IMR-90 (cell line): ENCODE measurements around the gene DAP3. TPM values are rescaled to one million over a fixed set of nuclear protein-coding genes. Genes with fewer than 3 reads are reported as not detected.
A peak's percentile ranks its signal among the peaks of the same experiment; 100 is the strongest.

Source experiments
- ATAC-seq: fragments of 200-7000 bp; cut with Tn5 transposase; 2 replicates; pipeline ENCODE4 v1.9.1; 2020; ENCODE audit warnings: low read depth, mild to moderate bottlenecking, moderate library complexity
- BruUV-seq: library from RNA; stranded (reverse); fragments of 400-500 nt; replicated peaks from 2 replicates; lab custom pipeline; 2021; lab: Mats Ljungman, UMichigan
- CTCF ChIA-PET: fragments of 300-600 bp; formaldehyde crosslinking; extraction: SDS; loops from one replicate; lab custom pipeline; 2021; ENCODE audit warnings: antibody characterized with exemption; lab: Yijun Ruan, JAX
- POLR2A ChIA-PET: fragments of 300-600 bp; sonication (Branson Sonifier 250); formaldehyde crosslinking; loops from one replicate; lab custom pipeline; 2022; ENCODE audit warnings: antibody characterized with exemption; ENCODE audit not compliant: unreplicated experiment; lab: Charles Lee
- DNase-seq: peaks from one replicate; pipeline ENCODE4 v3.0.0; 2013
- H2AFZ ChIP-seq: replicated peaks from 2 replicates; pipeline ENCODE3; 2013; ENCODE audit warnings: low read length, mild to moderate bottlenecking; ENCODE audit not compliant: poor library complexity
- H2AK5ac ChIP-seq: 2 replicates; pipeline ENCODE4 v1.6.1; 2013; ENCODE audit warnings: low read depth, low read length, inconsistent platforms
- H2AK9ac ChIP-seq: replicated peaks from 2 replicates; pipeline ENCODE3; 2013; ENCODE audit warnings: mild to moderate bottlenecking, low read depth, low read length, moderate library complexity; ENCODE audit not compliant: poor library complexity
- H2BK120ac ChIP-seq: 2 replicates; pipeline ENCODE4 v1.6.1; 2013; ENCODE audit warnings: low read depth, low read length, inconsistent platforms
- H2BK15ac ChIP-seq: 3 replicates; pipeline ENCODE4 v1.6.1; 2013; ENCODE audit warnings: low read depth, low read length, inconsistent platforms
- H2BK20ac ChIP-seq: 2 replicates; pipeline ENCODE4 v1.6.1; 2013; ENCODE audit warnings: low read depth, mild to moderate bottlenecking, inconsistent platforms, low read length, moderate library complexity
- H2BK5ac ChIP-seq: 2 replicates; pipeline ENCODE4 v1.6.1; 2013; ENCODE audit warnings: mild to moderate bottlenecking, low read depth, low read length, inconsistent platforms; ENCODE audit not compliant: poor library complexity, severe bottlenecking
- H3K14ac ChIP-seq: replicated peaks from 2 replicates; pipeline ENCODE4 v1.6.1; 2013; ENCODE audit warnings: low read depth, low read length, inconsistent platforms
- H3K18ac ChIP-seq: 2 replicates; pipeline ENCODE4 v1.6.1; 2013; ENCODE audit warnings: low read depth, low read length, control low read depth
- H3K23ac ChIP-seq: 2 replicates; pipeline ENCODE4 v1.6.1; 2013; ENCODE audit warnings: low read depth, low read length, inconsistent platforms
- H3K27ac ChIP-seq: 2 replicates; pipeline ENCODE4 v1.5.1; 2013; ENCODE audit warnings: mild to moderate bottlenecking, control low read depth, low read length; ENCODE audit not compliant: insufficient read depth
- H3K27me3 ChIP-seq: 2 replicates; pipeline ENCODE4 v1.6.1; 2013; ENCODE audit warnings: low read length; ENCODE audit not compliant: control insufficient read depth, insufficient read depth
- H3K36me3 ChIP-seq: 2 replicates; pipeline ENCODE4 v1.6.1; 2013; ENCODE audit warnings: low read length, mixed read lengths; ENCODE audit not compliant: control insufficient read depth, insufficient read depth
- H3K4ac ChIP-seq: 2 replicates; pipeline ENCODE4 v1.6.1; 2013; ENCODE audit warnings: low read depth, low read length, inconsistent platforms
- H3K4me1 ChIP-seq: 2 replicates; pipeline ENCODE4 v1.6.1; 2013; ENCODE audit warnings: low read length, mixed read lengths; ENCODE audit not compliant: control insufficient read depth, insufficient read depth
- H3K4me2 ChIP-seq: 2 replicates; pipeline ENCODE4 v1.6.1; 2013; ENCODE audit warnings: low read depth, mild to moderate bottlenecking, control low read depth, low read length, moderate library complexity
- H3K4me3 ChIP-seq: 2 replicates; pipeline ENCODE4 v1.5.1; 2013; ENCODE audit warnings: low read depth, mild to moderate bottlenecking, control low read depth, low read length, moderate library complexity; ENCODE audit not compliant: insufficient read depth
- H3K56ac ChIP-seq: 2 replicates; pipeline ENCODE4 v1.6.1; 2013; ENCODE audit warnings: low read length, inconsistent platforms; ENCODE audit not compliant: insufficient read depth; ENCODE audit errors: extremely low read depth
- H3K79me1 ChIP-seq, 2 experiments: 2 replicates each; pipeline ENCODE4 v1.6.1; 2013; ENCODE audit warnings: low read length in 2 of 2, inconsistent platforms in 1 of 2, low read depth in 1 of 2
- H3K9ac ChIP-seq: 2 replicates; pipeline ENCODE4 v1.6.1; 2013; ENCODE audit warnings: low read depth, low read length, control low read depth
- H3K9me1 ChIP-seq: 2 replicates; pipeline ENCODE4 v1.6.1; 2013; ENCODE audit warnings: low read length, inconsistent platforms; ENCODE audit not compliant: insufficient read depth
- H3K9me3 ChIP-seq: 2 replicates; pipeline ENCODE4 v1.6.1; 2013; ENCODE audit warnings: low read length; ENCODE audit not compliant: control insufficient read depth, insufficient read depth
- H4K20me1 ChIP-seq: 2 replicates; pipeline ENCODE4 v1.6.1; 2013; ENCODE audit warnings: low read length, inconsistent platforms; ENCODE audit not compliant: insufficient read depth
- H4K5ac ChIP-seq: 2 replicates; pipeline ENCODE4 v1.6.1; 2013; ENCODE audit warnings: mild to moderate bottlenecking, low read depth, low read length, control low read depth
- H4K8ac ChIP-seq, 2 experiments: 2 replicates each; pipeline ENCODE4 v1.6.1; 2013; ENCODE audit warnings: low read depth in 2 of 2, low read length in 2 of 2, control low read depth in 1 of 2, inconsistent platforms in 1 of 2
- H4K91ac ChIP-seq: 2 replicates; pipeline ENCODE4 v1.6.1; 2013; ENCODE audit warnings: low read depth, low read length, inconsistent platforms; ENCODE audit not compliant: insufficient read depth
- MXI1 ChIP-seq: IDR thresholded peaks from 2 replicates; pipeline ENCODE4 v1.6.1; 2012; ENCODE audit warnings: low read depth, mild to moderate bottlenecking, low read length, moderate library complexity, borderline replicate concordance
- WGBS, 2 experiments: methylation state at CpG; one replicate each; pipeline versions ENCODE4 v1.1.5 to v1.1.7; 2013; ENCODE audit warnings: missing lambda C conversion rate in 2 of 2; ENCODE audit not compliant: insufficient read length in 1 of 2; ENCODE audit errors: extremely low coverage in 2 of 2; 5-methylcytosine and 5-hydroxymethylcytosine counted together
- dilution Hi-C: fragments of 300-500 bp; cut with HindIII; formaldehyde crosslinking; loops from one replicate; pipeline ENCODE4 v1.14.3; 2018; ENCODE audit warnings: low sequenced_read_pairs; ENCODE audit not compliant: unreplicated experiment
- in situ Hi-C: fragments of 300-500 bp; cut with MboI; formaldehyde crosslinking; loops from 3 replicates; pipeline ENCODE4 v1.14.3; 2019; ENCODE audit warnings: low sequenced_read_pairs, inconsistent platforms, mixed read lengths
- intact Hi-C: fragments of 100-400 bp; cut with micrococcal nuclease; formaldehyde crosslinking; loops from 2 replicates; pipeline ENCODE4 v1.10.0; 2022
- polyA plus RNA-seq, 3 experiments: library from polyadenylated mRNA; depleted of rRNA; stranded (reverse); fragments of >200 nt; gene quantifications; 2 replicates each; pipeline ENCODE4 v1.2.3, GENCODE V29; 2012; ENCODE audit warnings: low replicate concordance in 1 of 3
- total RNA-seq: library from RNA; depleted of rRNA; stranded (reverse); fragments of >200 nt; gene quantifications from 2 replicates; pipeline ENCODE4 v1.2.3, GENCODE V29; 2012

Gene DAP3
- total and polyA plus RNA-seq, 2 of the 4 experiments (the other 2 are of a cell fraction), result 48.6 to 126 TPM

DNA sequence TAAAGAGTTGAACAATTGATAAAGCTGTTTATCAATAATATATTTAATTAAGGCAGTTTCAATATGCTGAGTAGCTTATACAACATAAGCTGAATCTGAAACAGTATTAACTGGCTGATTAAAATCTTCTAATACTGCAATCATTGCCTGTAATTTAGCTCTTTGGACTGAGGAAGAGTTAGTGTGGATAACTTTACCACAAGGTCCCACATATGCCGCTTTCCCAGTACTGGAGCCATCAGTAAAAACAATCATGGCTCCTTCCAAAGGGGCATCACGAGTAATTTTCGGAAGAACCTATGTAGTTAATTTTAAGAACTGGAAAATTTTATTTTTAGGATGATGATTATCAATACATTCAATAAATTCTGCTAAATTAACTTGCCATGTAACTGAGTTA lies 6.7 kb downstream of the DAP3 start:
- Histone ChIP-seq H3K36me3 (no peaks in the 10 kb centered on the region; the same call in 1 of the 2 replicates), H2BK15ac (no peak overlapping the region), H3K9ac (no peak overlapping the region), H3K23ac (no peak overlapping the region), H3K79me1 (peaks cover 3 to 54% of the 10 kb centered on the region in 2 experiments; a peak in 3 of 4 replicates), H3K4me1 (peaks cover 2% of the 10 kb centered on the region; the same call in 1 of the 2 replicates), H3K9me1 (no peaks in the 10 kb centered on the region; the same call in 1 of the 2 replicates), H2AK5ac (no peak overlapping the region), H3K56ac (no peak overlapping the region), H3K27ac (no peak overlapping the region), H3K4ac (no peak overlapping the region), H4K20me1 (peaks cover 43% of the 10 kb centered on the region), H2BK120ac (no peak overlapping the region), H4K91ac (no peak overlapping the region), H2BK20ac (no peak overlapping the region), H4K8ac (no peak overlapping the region), H3K14ac (no peak overlapping the region), H3K4me2 (no peak overlapping the region), H2AK9ac (no peak overlapping the region), H3K9me3 (no peaks in the 10 kb centered on the region), H2BK5ac (no peak overlapping the region), H2AFZ (no peak overlapping the region), H3K18ac (no peak overlapping the region), H3K4me3 (no peak overlapping the region), H4K5ac (no peak overlapping the region), H3K27me3 (no peaks in the 10 kb centered on the region)
- ATAC-seq (no peak), DNase-seq (no peak)
- in situ Hi-C loops (no loop called here), intact Hi-C loops (no loop called here), dilution Hi-C loops (no loop called here)
- WGBS, 2 experiments, result no CpG with 5 or more reads among the region's 3 CpGs
- ChIA-PET CTCF (no interaction called here), POLR2A (no interaction called here)
- TSS peak; percentile 13 for BruUV-seq
- no peak for TF ChIP-seq MXI1
